Right lung (tissue), 5 donors: ENCODE results near the gene WDR5. TPM values are rescaled to one million over a fixed set of nuclear protein-coding genes. Genes with fewer than 3 reads are reported as not detected.

Experiments
- DNase-seq, 2 donors: peaks; one replicate each; pipeline ENCODE4 v3.0.0-alpha.2; 2013
- polyA plus RNA-seq, 5 donors: library from polyadenylated mRNA; unstranded; fragments of 120-200 nt; gene quantifications; one replicate each; pipeline versions ENCODE4 v1.2.1 to v1.2.3, GENCODE V29; 2013; ENCODE audit warnings: inconsistent platforms in 1 of 5, low replicate concordance in 1 of 5; ENCODE audit not compliant: insufficient read length in 5 of 5, insufficient read depth in 1 of 5

The WDR5 gene
- polyA plus RNA-seq, 5 donors, result 27.4 to 38.5 (median 30.8) TPM

- peak; percentile 55 to 63 for DNase-seq
These were observed 5.1 kb upstream of the WDR5 start for GRCh38 chr9:134130503-134131375.

DNA sequence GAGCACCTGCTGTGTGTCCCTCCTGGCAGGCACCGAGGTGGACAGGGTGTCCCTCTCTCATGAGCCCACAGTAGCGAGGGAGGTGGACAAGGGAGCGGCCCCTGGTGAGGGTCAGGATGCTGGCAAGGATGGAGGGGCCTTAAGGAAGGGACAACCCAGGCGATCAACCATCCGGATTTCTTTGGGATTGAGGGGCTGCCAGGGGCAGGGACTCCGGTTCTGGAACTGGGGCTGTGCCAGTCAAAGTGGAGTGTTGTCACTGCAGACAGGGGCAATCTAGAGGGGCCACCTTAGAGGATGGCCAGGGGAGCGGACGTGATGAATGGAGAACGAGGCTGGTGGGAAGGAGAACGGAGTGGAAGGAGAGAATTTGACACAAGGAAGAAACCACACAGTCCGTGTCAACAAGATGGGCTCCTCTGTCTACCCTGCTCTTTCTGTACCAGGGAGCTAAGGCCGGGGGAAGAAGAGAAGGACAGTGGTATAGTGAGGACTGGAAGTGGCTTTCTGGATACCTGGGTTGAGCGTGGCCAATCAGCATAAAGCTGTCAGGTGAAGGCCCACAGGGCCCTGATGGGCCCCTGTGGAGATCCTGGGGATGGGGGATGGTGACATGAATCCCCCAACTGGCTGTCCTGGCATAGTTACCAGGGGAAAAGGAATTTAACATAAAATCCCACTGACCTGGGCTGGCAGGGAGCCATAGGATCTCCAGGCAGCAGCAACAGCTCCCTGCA is 4.2 kb upstream of the WDR5 start:
- no peak for DNase-seq

- DNase-seq, result no peak
These were observed 3.5 kb upstream of the WDR5 start for GRCh38 chr9:134132208-134132870.

- DNase-seq, result no peak
These were observed 936 bp upstream of the WDR5 start for GRCh38 chr9:134134949-134135342.

- DNase-seq, result no peak
These were observed 475 bp downstream of the WDR5 start for GRCh38 chr9:134136118-134136995.

GRCh38 chr9:134136996-134137299 is 1.1 kb downstream of the WDR5 start:
- no peak for DNase-seq

- DNase-seq, result no peak
These were observed 2.4 kb downstream of the WDR5 start for GRCh38 chr9:134138292-134138691.

DNA sequence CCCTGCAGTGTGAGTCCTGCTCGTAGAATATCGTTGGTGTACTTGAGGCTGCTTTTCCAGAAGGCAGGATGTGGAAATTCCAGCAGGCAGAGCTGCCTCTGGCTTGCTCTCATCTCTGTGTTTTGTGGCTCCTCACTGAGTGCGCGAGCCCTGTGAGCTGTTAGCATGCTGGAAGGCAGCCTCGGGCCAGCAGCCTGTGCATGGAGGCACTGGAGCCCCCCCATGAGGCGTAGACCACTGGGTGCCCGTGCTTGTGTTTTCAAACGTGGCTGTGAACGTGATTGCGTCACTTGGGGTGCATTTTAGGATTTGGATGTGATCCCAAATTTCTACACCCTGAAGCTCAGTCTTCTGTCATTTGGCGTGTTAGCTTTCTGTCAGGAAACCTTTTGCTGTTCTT is 3.2 kb downstream of the WDR5 start:
- no peak for DNase-seq

GRCh38 chr9:134141906-134142305 is 6.0 kb downstream of the WDR5 start:
- DNase-seq, result no peak

DNA sequence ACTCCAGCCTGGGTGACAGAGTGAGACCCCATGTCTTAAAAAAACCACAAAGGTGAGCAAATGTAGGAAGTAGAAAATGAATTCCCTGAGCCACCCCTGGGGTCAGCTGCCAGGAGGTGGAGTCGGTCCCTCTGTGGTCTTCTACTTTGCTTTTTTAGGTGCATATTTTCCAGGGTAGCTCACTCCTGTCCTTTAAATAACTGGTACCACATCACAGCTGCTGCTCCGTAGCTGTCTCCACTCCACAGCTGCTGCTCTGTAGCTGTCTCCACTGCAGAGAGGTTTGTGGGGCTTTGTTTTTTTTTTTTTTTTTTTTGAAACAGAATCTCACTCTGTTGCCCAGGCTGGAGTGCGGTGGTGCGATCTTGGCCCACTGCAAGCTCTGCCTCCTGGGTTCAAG is 8.9 kb downstream of the WDR5 start:
- no peak for DNase-seq

GRCh38 chr9:134145262-134145661 is 9.4 kb downstream of the WDR5 start:
- DNase-seq, result no peak

GRCh38 chr9:134146774-134147493 is 11.1 kb downstream of the WDR5 start:
- DNase-seq, result no peak

DNA sequence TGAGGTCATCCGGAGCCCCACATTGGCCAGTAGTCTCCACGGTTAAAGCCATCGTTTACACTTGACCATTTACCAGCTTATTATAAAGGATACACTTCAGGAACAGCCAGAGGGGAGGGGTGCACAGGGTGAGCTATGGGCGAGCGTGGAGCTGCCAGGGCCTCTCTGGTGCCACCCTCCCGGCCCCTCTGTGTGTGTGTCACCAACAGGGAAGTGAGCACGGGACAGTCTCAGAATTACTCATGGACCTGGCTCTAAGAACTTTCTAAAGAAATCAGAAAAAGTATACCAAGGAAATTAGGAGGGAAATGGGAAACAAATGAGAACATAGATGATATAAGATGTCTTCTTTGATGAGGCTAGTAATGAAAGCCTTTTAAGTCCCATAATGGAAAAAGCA is 13.5 kb downstream of the WDR5 start:
- no peak for DNase-seq

DNA sequence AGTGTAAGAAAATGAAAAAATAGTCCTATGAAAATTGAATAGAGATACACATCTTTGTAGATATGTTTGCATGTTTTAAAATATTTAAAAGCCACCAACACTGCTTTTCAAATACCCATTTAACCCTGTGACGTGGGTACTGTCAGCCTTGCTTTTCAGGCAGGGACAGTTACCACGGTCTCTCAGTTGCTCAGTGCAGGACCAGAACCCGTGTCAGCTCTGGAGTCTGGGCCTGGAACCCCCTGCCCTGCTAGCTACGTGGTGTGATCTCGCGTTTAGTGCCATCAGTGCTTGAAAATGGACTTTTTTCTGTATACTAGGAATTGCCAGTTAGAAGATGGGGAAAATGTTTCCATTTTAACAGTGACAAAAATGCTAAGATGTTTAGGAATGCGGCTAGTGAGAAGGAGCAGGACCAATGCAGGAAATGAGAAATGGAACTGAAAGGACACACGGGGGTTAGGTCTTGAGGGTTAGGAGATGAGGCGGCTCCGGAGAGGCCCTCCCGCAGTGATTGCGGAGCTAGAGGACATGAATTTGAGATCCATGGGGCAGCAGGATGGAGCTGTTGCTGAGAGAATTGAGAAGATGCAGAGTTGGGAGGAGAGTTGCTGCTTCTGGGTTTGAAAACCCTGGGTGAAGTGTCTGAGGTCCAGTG is 14.8 kb downstream of the WDR5 start:
- DNase-seq, result no peak

DNA sequence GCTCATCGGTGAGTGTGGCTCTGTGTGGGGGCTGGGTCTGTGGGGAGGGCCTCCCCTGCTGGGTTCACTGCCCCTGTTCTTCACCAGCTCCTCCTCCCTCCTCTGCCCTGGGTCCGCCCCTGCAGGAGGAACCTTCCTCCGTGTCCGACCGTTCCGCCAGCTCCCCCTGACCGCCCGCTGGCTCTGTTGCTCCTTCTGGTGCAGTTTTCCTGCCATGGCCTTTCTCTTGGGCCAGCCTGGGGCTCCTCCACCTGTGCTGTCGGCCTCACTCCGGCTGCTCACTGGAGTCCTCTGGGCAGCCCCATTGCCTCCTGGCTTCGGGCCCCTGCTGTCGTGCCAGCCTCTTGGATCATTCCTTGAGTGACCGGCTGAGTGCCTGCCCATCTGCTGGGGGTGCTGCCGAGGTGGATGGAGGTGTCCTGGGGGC is 16.2 kb downstream of the WDR5 start:
- DNase-seq, result no peak

DNA sequence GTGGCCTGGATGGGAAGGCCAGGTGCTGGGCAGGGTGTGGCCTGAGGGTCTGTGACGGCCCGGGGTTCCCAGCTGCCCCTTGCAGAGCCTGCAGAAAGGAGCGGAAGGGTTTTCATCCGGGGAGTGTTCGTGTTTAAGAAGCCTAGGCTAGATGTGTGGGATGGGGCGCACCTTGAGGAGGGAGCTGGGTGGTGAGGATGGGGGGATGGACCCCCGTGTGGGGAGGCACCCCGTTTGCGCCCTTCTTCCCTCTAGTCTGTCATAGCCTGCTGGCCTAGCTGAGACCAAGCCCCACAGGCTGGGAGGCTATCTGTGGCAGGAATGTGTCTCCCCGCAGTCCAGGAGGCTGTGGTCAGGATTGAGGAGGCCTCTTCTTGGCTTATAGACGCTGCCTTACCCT is 16.6 kb downstream of the WDR5 start:
- no peak for DNase-seq

DNA sequence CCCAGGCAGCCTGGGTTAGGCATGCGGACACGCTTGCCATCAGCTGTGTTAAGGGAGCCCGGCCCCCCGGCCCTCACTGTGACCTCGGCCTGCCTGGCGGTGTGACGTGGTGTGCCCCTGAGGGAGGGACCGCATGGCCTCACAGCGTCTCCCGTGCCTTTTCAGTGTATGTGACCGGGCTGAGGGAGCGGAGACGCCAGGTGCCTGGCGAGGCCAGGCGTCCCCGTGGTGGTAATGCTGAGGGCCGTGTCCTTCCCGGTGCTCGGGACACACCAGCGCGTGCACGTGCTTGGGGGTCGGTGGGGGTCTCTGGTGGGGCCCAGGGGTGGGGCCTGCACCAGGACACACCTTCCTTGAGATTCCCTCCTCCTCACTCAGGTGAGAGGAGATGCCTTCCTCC is 17.6 kb downstream of the WDR5 start:
- no peak for DNase-seq

DNA sequence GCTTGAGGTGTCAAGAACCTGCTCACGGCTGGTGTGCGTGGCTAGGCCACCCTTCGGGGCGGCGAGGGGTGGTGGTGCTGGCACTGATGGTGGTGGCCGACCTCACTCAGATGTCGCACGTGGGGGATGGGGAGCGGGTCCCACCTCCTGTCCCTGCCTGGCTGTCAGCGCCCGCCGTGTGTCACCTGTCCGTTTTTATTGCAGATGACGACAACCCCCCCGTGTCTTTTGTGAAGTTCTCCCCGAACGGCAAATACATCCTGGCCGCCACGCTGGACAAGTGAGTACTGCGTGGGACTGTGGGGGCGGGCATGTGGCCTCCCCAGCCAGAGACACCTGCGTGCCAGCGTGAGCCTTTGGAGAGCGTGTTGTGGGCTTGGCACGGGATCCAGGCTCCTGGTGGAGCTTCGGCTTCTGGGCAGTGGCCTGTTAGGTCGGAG is 18.4 kb downstream of the WDR5 start:
- no peak for DNase-seq

DNA sequence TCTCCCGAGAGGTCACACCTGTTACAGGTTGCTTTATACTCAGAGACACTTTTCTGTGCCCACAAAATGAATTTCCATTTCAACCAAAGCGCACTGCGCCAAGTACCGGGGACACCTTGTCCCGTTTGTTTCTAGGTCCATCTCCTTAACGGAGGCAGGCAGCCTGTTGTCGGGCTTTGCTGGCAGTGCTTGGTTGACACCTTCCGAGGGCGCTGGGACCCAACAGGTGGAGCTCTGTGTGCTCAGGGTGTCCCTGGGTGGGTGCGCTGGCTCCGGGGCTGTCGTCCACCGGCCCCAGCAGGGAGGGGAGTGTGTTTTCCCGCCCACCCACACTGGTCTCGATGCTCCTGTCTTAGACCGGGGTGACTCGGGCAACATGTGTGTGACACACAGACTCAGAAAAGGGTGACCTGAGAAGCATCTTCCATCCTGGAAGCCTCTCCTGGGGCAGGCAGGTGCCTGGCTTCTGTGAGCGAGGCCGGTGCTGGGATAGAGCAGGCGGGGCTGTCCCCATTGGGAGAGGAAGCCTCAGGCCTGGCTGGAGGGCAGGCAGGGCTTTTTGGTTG is 20.0 kb downstream of the WDR5 start:
- no peak for DNase-seq
